H9 (cell line): ENCODE results near the gene WSCD2. TPM values are rescaled to one million over a fixed set of nuclear protein-coding genes. Genes with fewer than 3 reads are reported as not detected.

Experiments
- DNase-seq: peaks from one replicate; pipeline ENCODE4 v3.0.0-alpha.2; 2017
- H2AFZ ChIP-seq: one replicate; pipeline ENCODE4 v1.6.1; 2013; ENCODE audit warnings: mild to moderate bottlenecking, low read length, control low read depth, moderate library complexity
- H2AK5ac ChIP-seq: 2 replicates; pipeline ENCODE4 v1.6.1; 2013; ENCODE audit warnings: low read length, control low read depth, mixed read lengths; ENCODE audit not compliant: insufficient read length
- H2BK120ac ChIP-seq: one replicate; pipeline ENCODE4 v1.6.1; 2013; ENCODE audit warnings: low read depth, mild to moderate bottlenecking, low read length, control low read depth, inconsistent platforms; ENCODE audit not compliant: poor library complexity, severe bottlenecking
- H2BK12ac ChIP-seq: 2 replicates; pipeline ENCODE4 v1.6.1; 2013; ENCODE audit warnings: low read length, control low read depth, mixed read lengths, low read depth; ENCODE audit not compliant: insufficient read length
- H2BK15ac ChIP-seq: 2 replicates; pipeline ENCODE4 v1.6.1; 2013; ENCODE audit warnings: low read depth, low read length, control low read depth
- H2BK20ac ChIP-seq: one replicate; pipeline ENCODE4 v1.6.1; 2013; ENCODE audit warnings: low read depth, mild to moderate bottlenecking, low read length, control low read depth, inconsistent platforms; ENCODE audit not compliant: poor library complexity, severe bottlenecking
- H2BK5ac ChIP-seq: 2 replicates; pipeline ENCODE4 v1.6.1; 2013; ENCODE audit warnings: low read length, control low read depth, mixed read lengths; ENCODE audit not compliant: insufficient read length
- H3K14ac ChIP-seq: 2 replicates; pipeline ENCODE4 v1.6.1; 2013; ENCODE audit warnings: low read length, control low read depth; ENCODE audit not compliant: insufficient read depth
- H3K18ac ChIP-seq: 2 replicates; pipeline ENCODE4 v1.6.1; 2013; ENCODE audit warnings: low read depth, mild to moderate bottlenecking, mixed read lengths, low read length, control low read depth; ENCODE audit not compliant: insufficient read length
- H3K23ac ChIP-seq: 2 replicates; pipeline ENCODE4 v1.6.1; 2013; ENCODE audit warnings: low read length, control low read depth, mixed read lengths, low read depth; ENCODE audit not compliant: insufficient read length
- H3K23me2 ChIP-seq: 2 replicates; pipeline ENCODE4 v1.6.1; 2013; ENCODE audit warnings: low read depth, mild to moderate bottlenecking, mixed read lengths, low read length, control low read depth; ENCODE audit not compliant: insufficient read length, poor library complexity, severe bottlenecking
- H3K27ac ChIP-seq: 2 replicates; pipeline ENCODE4 v1.5.1; 2013; ENCODE audit warnings: low read length, control low read depth, mixed read lengths, low read depth; ENCODE audit not compliant: insufficient read length
- H3K27me3 ChIP-seq: 2 replicates; pipeline ENCODE4 v1.6.1; 2013; ENCODE audit warnings: low read length, control low read depth, inconsistent platforms; ENCODE audit not compliant: insufficient read depth
- H3K4ac ChIP-seq: 2 replicates; pipeline ENCODE4 v1.6.1; 2013; ENCODE audit warnings: low read depth, mild to moderate bottlenecking, control low read depth, inconsistent platforms, low read length, moderate library complexity
- H3K4me1 ChIP-seq: 2 replicates; pipeline ENCODE4 v1.6.1; 2013; ENCODE audit warnings: low read length, control low read depth, inconsistent platforms; ENCODE audit not compliant: insufficient read depth
- H3K4me2 ChIP-seq: 2 replicates; pipeline ENCODE4 v1.6.1; 2013; ENCODE audit warnings: low read length, control low read depth, mixed read lengths; ENCODE audit not compliant: insufficient read length, insufficient read depth
- H3K56ac ChIP-seq: 2 replicates; pipeline ENCODE4 v1.6.1; 2013; ENCODE audit warnings: low read depth, mild to moderate bottlenecking, mixed read lengths, low read length, control low read depth; ENCODE audit not compliant: insufficient read length
- H3K79me1 ChIP-seq: 2 replicates; pipeline ENCODE4 v1.6.1; 2013; ENCODE audit warnings: low read depth, mild to moderate bottlenecking, moderate library complexity, low read length, control low read depth, inconsistent platforms; ENCODE audit not compliant: insufficient read depth, poor library complexity, severe bottlenecking
- H3K79me2 ChIP-seq: 2 replicates; pipeline ENCODE4 v1.6.1; 2013; ENCODE audit warnings: low read length, control low read depth, inconsistent platforms; ENCODE audit not compliant: insufficient read depth
- H3K9ac ChIP-seq: 2 replicates; pipeline ENCODE4 v1.6.1; 2013; ENCODE audit warnings: low read length, control low read depth, mixed read lengths; ENCODE audit not compliant: insufficient read length; ENCODE audit errors: extremely low read depth
- H3K9me3 ChIP-seq: one replicate; pipeline ENCODE4 v1.6.1; 2013; ENCODE audit warnings: low read depth, low read length, inconsistent platforms; ENCODE audit not compliant: control insufficient read depth
- H3T11ph ChIP-seq: one replicate; pipeline ENCODE4 v1.6.1; 2013; ENCODE audit warnings: mild to moderate bottlenecking, low read length, control low read depth, inconsistent platforms
- H4K20me1 ChIP-seq: one replicate; pipeline ENCODE4 v1.6.1; 2013; ENCODE audit not compliant: control insufficient read depth, insufficient read length, insufficient read depth
- H4K5ac ChIP-seq: 2 replicates; pipeline ENCODE4 v1.6.1; 2013; ENCODE audit warnings: low read depth, mild to moderate bottlenecking, mixed read lengths, low read length, control low read depth; ENCODE audit not compliant: insufficient read length
- H4K8ac ChIP-seq: replicated peaks from 2 replicates; pipeline ENCODE4 v1.6.1; 2013; ENCODE audit warnings: low read length, control low read depth, mixed read lengths, low read depth; ENCODE audit not compliant: insufficient read length
- H4K91ac ChIP-seq: 2 replicates; pipeline ENCODE4 v1.6.1; 2013; ENCODE audit warnings: low read depth, mild to moderate bottlenecking, moderate library complexity, mixed read lengths, low read length, control low read depth; ENCODE audit not compliant: insufficient read length
- H3K27ac Mint-ChIP-seq, 3 experiments: 2 replicates in 2 of 3; 3 replicates in 1 of 3; pipeline ENCODE4 v1.8.0; 2020 to 2021; ENCODE audit warnings: mixed read lengths in 3 of 3, mild to moderate bottlenecking in 1 of 3, moderate library complexity in 1 of 3
- H3K27me3 Mint-ChIP-seq: 2 replicates; pipeline ENCODE4 v1.8.0; 2021; ENCODE audit warnings: low read depth, mild to moderate bottlenecking, moderate library complexity, mixed read lengths
- H3K36me3 Mint-ChIP-seq, 3 experiments: 2 replicates in 2 of 3; 3 replicates in 1 of 3; pipeline ENCODE4 v1.8.0; 2020 to 2021; ENCODE audit warnings: low read depth in 3 of 3, mixed read lengths in 3 of 3; ENCODE audit not compliant: insufficient read depth in 1 of 3
- H3K4me1 Mint-ChIP-seq, 2 experiments: 2 replicates each; pipeline ENCODE4 v1.8.0; 2020; ENCODE audit warnings: mixed read lengths in 2 of 2
- H3K4me3 Mint-ChIP-seq, 2 experiments: 2 replicates in 1 of 2; 3 replicates in 1 of 2; pipeline ENCODE4 v1.8.0; 2020 to 2021; ENCODE audit warnings: mild to moderate bottlenecking in 2 of 2, mixed read lengths in 2 of 2, moderate library complexity in 1 of 2
- H3K9me3 Mint-ChIP-seq, 2 experiments: 2 replicates in 1 of 2; 3 replicates in 1 of 2; pipeline ENCODE4 v1.8.0; 2020; ENCODE audit warnings: mild to moderate bottlenecking in 2 of 2, mixed read lengths in 2 of 2, moderate library complexity in 1 of 2
- CTCF ChIP-seq: fragments of 200-600 bp; sonication (generic); conservative IDR thresholded peaks from 3 replicates; pipeline ENCODE4 v1.8.0; 2021; ENCODE audit warnings: antibody characterized with exemption, mild to moderate bottlenecking
- WGBS: extraction: QIAGEN DNeasy Blood & Tissue Kit; methylation state at CpG from one replicate; pipeline ENCODE4 v1.1.7; 2013; ENCODE audit warnings: missing lambda C conversion rate, low lambda C conversion rate, mixed read lengths; ENCODE audit not compliant: insufficient read length; ENCODE audit errors: extremely low coverage; 5-methylcytosine and 5-hydroxymethylcytosine counted together
- total RNA-seq: library from RNA; stranded (reverse); gene quantifications from 2 replicates; pipeline ENCODE4 v1.2.1, GENCODE V29; 2021

Gene WSCD2
- total RNA-seq, 1 experiment from 2014 or later = 0.92 TPM

GRCh38 chr12:108196319-108196718 is 67.2 kb downstream of the WSCD2 start:
- Histone ChIP-seq H3K23me2 (no peaks in the 10 kb centered on the region), H3K14ac (no peak overlapping the region), H3K4ac (no peak overlapping the region), H2BK12ac (no peak overlapping the region), H2BK120ac (no peak overlapping the region), H3K9ac (no peak overlapping the region), H3K18ac (no peak overlapping the region), H3K27me3 (no peaks in the 10 kb centered on the region), H4K91ac (no peak overlapping the region), H4K8ac (no peak overlapping the region), H2BK20ac (no peak overlapping the region), H3K56ac (no peak overlapping the region), H3K79me2 (no peaks in the 10 kb centered on the region), H3K9me3 (no peaks in the 10 kb centered on the region), H4K5ac (no peak overlapping the region), H3T11ph (no peak overlapping the region), H2AK5ac (no peak overlapping the region), H3K23ac (no peak overlapping the region), H3K27ac (no peak overlapping the region), H3K4me1 (no peaks in the 10 kb centered on the region), H3K79me1 (no peaks in the 10 kb centered on the region), H2AFZ (no peak overlapping the region), H3K4me2 (no peak overlapping the region), H2BK15ac (no peak overlapping the region), H4K20me1 (no peaks in the 10 kb centered on the region), H2BK5ac (no peak overlapping the region)
- Mint-ChIP-seq H3K4me1 (peaks cover 9 to 10% of the 10 kb centered on the region in 2 experiments), H3K27me3 (peaks cover 7% of the 10 kb centered on the region), H3K9me3 (no peaks in the 10 kb centered on the region), H3K36me3 (no peaks in the 10 kb centered on the region), H3K4me3 (no peak overlapping the region), H3K27ac (no peak overlapping the region)
- WGBS = no CpG with 5 or more reads among the region's 1 CpG
- DNase-seq = no peak
- no peak for TF ChIP-seq CTCF
